ENCODE data around the gene FBXO47. TPM values are rescaled to one million over a fixed set of nuclear protein-coding genes. Genes with fewer than 3 reads are reported as not detected.

The FBXO47 gene
- total and polyA plus RNA-seq, 2 donors (not counting 1 experiment from before 2014, with no cell fraction given) = not detected

GRCh38 chr17:38892620-38893019, 74.6 kb downstream of the FBXO47 start:
- no peak for DNase-seq
- H3K27me3 Mint-ChIP-seq = no peaks in the 10 kb centered on the region
- Histone ChIP-seq H3K9me3 (ENCODE audit: control extremely low read depth in 1 of 3, control insufficient read depth in 2 of 3, insufficient read depth in 1 of 3, low read length in 2 of 3) (peaks cover 0 to 5% (median 0%) of the 10 kb centered on the region in 3 donors), H3K36me3 (replicated peaks in 1 of 2; ENCODE audit: control extremely low read depth in 1 of 2, control insufficient read depth in 1 of 2, extremely low read depth in 1 of 2, insufficient read depth in 2 of 2, low read length in 1 of 2) (peaks cover 0 to 79% of the 10 kb centered on the region in 2 experiments), H3K79me2 (ENCODE audit: control insufficient read depth, insufficient read depth, low read length) (peaks cover 96% of the 10 kb centered on the region), H3K9ac (ENCODE audit: low read length) (no peak overlapping the region), H4K20me1 (ENCODE audit: control insufficient read depth, insufficient read depth, low read length, poor library complexity, severe bottlenecking) (peaks cover 64% of the 10 kb centered on the region), H3K4me3 (ENCODE audit: control extremely low read depth in 1 of 5, extremely low read depth in 1 of 5, insufficient read depth in 1 of 5, low read depth in 2 of 5, low read length in 4 of 5) (no peak overlapping the region), H3K4me1 (ENCODE audit: control insufficient read depth in 2 of 2, insufficient read depth in 2 of 2, low read length in 2 of 2) (peaks cover 19 to 42% of the 10 kb centered on the region in 2 donors), H3K4me2 (replicated peaks; ENCODE audit: low read depth, low read length, poor library complexity, severe bottlenecking) (peak overlapping the region; percentile 30), H3K27me3 (replicated peaks in 1 of 4; ENCODE audit: control extremely low read depth in 1 of 4, control insufficient read depth in 3 of 4, insufficient read depth in 4 of 4, low read length in 3 of 4) (no peaks in the 10 kb centered on the region), H2AFZ (ENCODE audit: insufficient read depth, low read depth, low read length, poor library complexity, severe bottlenecking) (no peak overlapping the region), H3K27ac (ENCODE audit: low read length in 2 of 2) (peak overlapping the region; percentile 24 to 62)
- WGBS (ENCODE audit: insufficient coverage) = 61% methylated on average over 9 of the region's 13 CpGs
- intact Hi-C loops (cut with micrococcal nuclease) = no loop called here
- POLR2A ChIA-PET = interaction anchor here (0.5 kb wide), 1 partner anchor 205 kb away, joined by 3 read pairs; no protein-coding TSS in a partner anchor
- CTCF ChIA-PET = no interaction called here
- peaks cover 18% of the 10 kb centered on the region for H3K4me1 Mint-ChIP-seq
- no peak for ATAC-seq (ENCODE audit: low read depth)
- TF ChIP-seq EZH2 (IDR thresholded peaks at IDR 0.05; ENCODE audit: borderline replicate concordance, insufficient read depth, low read depth, low read length, poor library complexity, severe bottlenecking) (no peak), CTCF (IDR thresholded peaks at IDR 0.05) (no peak)
- no peak overlapping the region for H3K4me3 Mint-ChIP-seq
- no peaks in the 10 kb centered on the region for H3K9me3 Mint-ChIP-seq (ENCODE audit: insufficient read depth)
- peak overlapping the region; percentile 78 for H3K27ac Mint-ChIP-seq

GRCh38 chr17:38892083-38892482, 75.1 kb downstream of the FBXO47 start:
- peak; percentile 34 for DNase-seq
- no peak overlapping the region for H3K4me3 ChIP-seq (ENCODE audit: control extremely low read depth in 1 of 5, extremely low read depth in 1 of 5, insufficient read depth in 1 of 5, low read depth in 2 of 5, low read length in 4 of 5)
- ATAC-seq (ENCODE audit: low read depth) = no peak
- TF ChIP-seq CTCF (IDR thresholded peaks at IDR 0.05) = no peak
- no peak for TF ChIP-seq EZH2 (IDR thresholded peaks at IDR 0.05; ENCODE audit: borderline replicate concordance, insufficient read depth, low read depth, low read length, poor library complexity, severe bottlenecking)
- no peak overlapping the region for H2AFZ ChIP-seq (ENCODE audit: insufficient read depth, low read depth, low read length, poor library complexity, severe bottlenecking)
- intact Hi-C loops (cut with micrococcal nuclease) = no loop called here
- peaks cover 96% of the 10 kb centered on the region for H3K79me2 ChIP-seq (ENCODE audit: control insufficient read depth, insufficient read depth, low read length)
- H3K27ac ChIP-seq (ENCODE audit: low read length in 2 of 2) = peak overlapping the region; percentile 24 to 62
- no peaks in the 10 kb centered on the region for H3K27me3 ChIP-seq (replicated peaks in 1 of 4; ENCODE audit: control extremely low read depth in 1 of 4, control insufficient read depth in 3 of 4, insufficient read depth in 4 of 4, low read length in 3 of 4)
- WGBS (ENCODE audit: insufficient coverage) = 40% methylated on average over 3 of the region's 4 CpGs
- Mint-ChIP-seq H3K4me3 (no peak overlapping the region), H3K4me1 (peaks cover 18% of the 10 kb centered on the region), H3K27ac (peak overlapping the region; percentile 78), H3K27me3 (no peaks in the 10 kb centered on the region), H3K9me3 (ENCODE audit: insufficient read depth) (no peaks in the 10 kb centered on the region)
- peaks cover 0 to 81% of the 10 kb centered on the region in 2 experiments for H3K36me3 ChIP-seq (replicated peaks in 1 of 2; ENCODE audit: control extremely low read depth in 1 of 2, control insufficient read depth in 1 of 2, extremely low read depth in 1 of 2, insufficient read depth in 2 of 2, low read length in 1 of 2)
- POLR2A ChIA-PET = interaction anchor here (0.6 kb wide), 1 partner anchor 8 kb away, joined by 6 read pairs; no protein-coding TSS in a partner anchor
- H4K20me1 ChIP-seq (ENCODE audit: control insufficient read depth, insufficient read depth, low read length, poor library complexity, severe bottlenecking) = peaks cover 69% of the 10 kb centered on the region
- CTCF ChIA-PET = interaction anchor here (1.0 kb wide), 1 partner anchor 24 kb away, joined by 4 read pairs; no protein-coding TSS in a partner anchor
- H3K9ac ChIP-seq (ENCODE audit: low read length) = no peak overlapping the region
- H3K4me1 ChIP-seq (ENCODE audit: control insufficient read depth in 2 of 2, insufficient read depth in 2 of 2, low read length in 2 of 2) = peaks cover 15 to 37% of the 10 kb centered on the region in 2 donors
- H3K4me2 ChIP-seq (replicated peaks; ENCODE audit: low read depth, low read length, poor library complexity, severe bottlenecking) = peak overlapping the region; percentile 30
- H3K9me3 ChIP-seq (ENCODE audit: control extremely low read depth in 1 of 3, control insufficient read depth in 2 of 3, insufficient read depth in 1 of 3, low read length in 2 of 3) = peaks cover 0 to 3% (median 0%) of the 10 kb centered on the region in 3 donors
